ENCODE results near the gene APLP2. TPM values are rescaled to one million over a fixed set of nuclear protein-coding genes. Genes with fewer than 3 reads are reported as not detected.
A peak's percentile ranks its signal among the peaks of the same experiment; 100 is the strongest.

APLP2 gene
- total and polyA plus RNA-seq, 2 of the 4 experiments (the other 2 are of a cell fraction) = 127 to 235 TPM

GRCh38 chr11:130115218-130115617, 45.5 kb downstream of the APLP2 start:
- H4K5ac ChIP-seq (ENCODE audit: low read depth, low read length) = no peak overlapping the region
- peaks cover 10 to 16% of the 10 kb centered on the region in 2 experiments for H3K79me1 ChIP-seq (ENCODE audit: low read depth in 1 of 2, low read length in 2 of 2)
- H2BK5ac ChIP-seq (ENCODE audit: low read depth, low read length, poor library complexity, severe bottlenecking) = no peak overlapping the region
- H4K20me1 ChIP-seq (ENCODE audit: insufficient read depth, low read length) = peaks cover 28% of the 10 kb centered on the region
- in situ Hi-C loops (cut with MboI; ENCODE audit: low sequenced_read_pairs) = no loop called here
- no peaks in the 10 kb centered on the region; the same call in none of the 2 replicates for H3K27me3 ChIP-seq (ENCODE audit: control insufficient read depth, insufficient read depth, low read length)
- no peak overlapping the region for H2BK20ac ChIP-seq (ENCODE audit: low read depth, low read length)
- no peak overlapping the region for H3K4me3 ChIP-seq (ENCODE audit: insufficient read depth, low read depth, low read length)
- ChIA-PET POLR2A (ENCODE audit: unreplicated experiment) (no interaction called here), CTCF (interaction anchor here (0.6 to 0.9 kb wide), 2 partner anchors 50 to 92 kb away, joined by 3 to 8 read pairs; no protein-coding TSS in a partner anchor)
- DNase-seq (peak; percentile 41), ATAC-seq (ENCODE audit: low read depth) (peak; percentile 29; the same call in 1 of the 2 replicates)
- no peak overlapping the region for H2AFZ ChIP-seq (replicated peaks; ENCODE audit: low read length, poor library complexity)
- H3K9me3 ChIP-seq (ENCODE audit: control insufficient read depth, insufficient read depth, low read length) = no peaks in the 10 kb centered on the region
- no TSS peak for BruUV-seq (replicated peaks)
- no peak overlapping the region for H3K9ac ChIP-seq (ENCODE audit: low read depth, low read length)
- no peak overlapping the region for H3K56ac ChIP-seq (ENCODE audit: extremely low read depth, insufficient read depth, low read length)
- no peak for TF ChIP-seq FOS (IDR thresholded peaks at IDR 0.05; ENCODE audit: low read depth, low read length)
- dilution Hi-C loops (cut with HindIII; ENCODE audit: low sequenced_read_pairs, unreplicated experiment) = no loop called here
- WGBS, 2 experiments (ENCODE audit: extremely low coverage in 2 of 2, insufficient read length in 1 of 2) = no CpG with 5 or more reads among the region's 2 CpGs
- H2BK15ac ChIP-seq (ENCODE audit: low read depth, low read length) = no peak overlapping the region
- no peak overlapping the region for H3K23ac ChIP-seq (ENCODE audit: low read depth, low read length)
- H2BK120ac ChIP-seq (ENCODE audit: low read depth, low read length) = no peak overlapping the region
- H2AK9ac ChIP-seq (replicated peaks; ENCODE audit: low read depth, low read length, poor library complexity) = no peak overlapping the region
- H3K9me1 ChIP-seq (ENCODE audit: insufficient read depth, low read length) = peaks cover 7% of the 10 kb centered on the region
- H4K91ac ChIP-seq (ENCODE audit: insufficient read depth, low read depth, low read length) = no peak overlapping the region
- H3K36me3 ChIP-seq (ENCODE audit: control insufficient read depth, insufficient read depth, low read length) = peaks cover 22% of the 10 kb centered on the region
- no peak overlapping the region for H3K4me2 ChIP-seq (ENCODE audit: low read depth, low read length)
- intact Hi-C loops (cut with micrococcal nuclease) = loop anchor here (5.0 kb wide), 1 partner anchor 38 kb away; no protein-coding TSS in a partner anchor
- H3K14ac ChIP-seq (replicated peaks; ENCODE audit: low read depth, low read length) = no peak overlapping the region
- H4K8ac ChIP-seq (ENCODE audit: low read depth in 2 of 2, low read length in 2 of 2) = no peak overlapping the region
- H3K4me1 ChIP-seq (ENCODE audit: control insufficient read depth, insufficient read depth, low read length) = no peaks in the 10 kb centered on the region
- no peak overlapping the region for H2AK5ac ChIP-seq (ENCODE audit: low read depth, low read length)
- H3K27ac ChIP-seq (ENCODE audit: insufficient read depth, low read length) = no peak overlapping the region
- H3K18ac ChIP-seq (ENCODE audit: low read depth, low read length) = no peak overlapping the region
- H3K4ac ChIP-seq (ENCODE audit: low read depth, low read length) = no peak overlapping the region
